Measurements from ENCODE around the gene DEPDC1.
"Not testable (repeated sequence)": the region's sequence is repeated elsewhere in the genome, so short reads cannot be mapped to it uniquely, and the experiment has no call there.

DEPDC1 gene

GRCh38 chr1:68481041-68481440, 15.8 kb downstream of the DEPDC1 start:
- no peak for TF ChIP-seq CTCF (IDR thresholded peaks at IDR 0.05; ENCODE audit: borderline replicate concordance, control extremely low read depth, extremely low read depth, insufficient read depth, missing control alignments)

GRCh38 chr1:68479501-68479900, 17.4 kb downstream of the DEPDC1 start:
- no peak for TF ChIP-seq CTCF (IDR thresholded peaks at IDR 0.05; ENCODE audit: borderline replicate concordance, control extremely low read depth, extremely low read depth, insufficient read depth, missing control alignments)
- in situ Hi-C loops (cut with MboI; ENCODE audit: low sequenced_read_pairs, unreplicated experiment): no loop called here
- no peak for DNase-seq (ENCODE audit: low spot score)

More at GRCh38 chr1:68481041-68481440, 15.8 kb downstream of the DEPDC1 start:
- in situ Hi-C loops (cut with MboI; ENCODE audit: low sequenced_read_pairs, unreplicated experiment): no loop called here
- no peak for DNase-seq (ENCODE audit: low spot score)

GRCh38 chr1:68478662-68479061, 18.2 kb downstream of the DEPDC1 start:
- DNase-seq (ENCODE audit: low spot score): no peak
- TF ChIP-seq CTCF (IDR thresholded peaks at IDR 0.05; ENCODE audit: borderline replicate concordance, control extremely low read depth, extremely low read depth, insufficient read depth, missing control alignments): no peak
- in situ Hi-C loops (cut with MboI; ENCODE audit: low sequenced_read_pairs, unreplicated experiment): no loop called here

GRCh38 chr1:68476626-68477025, 20.3 kb downstream of the DEPDC1 start:
- DNase-seq (ENCODE audit: low spot score); in situ Hi-C loops (cut with MboI; ENCODE audit: low sequenced_read_pairs, unreplicated experiment): not testable (repeated sequence)

GRCh38 chr1:68473060-68473459, 23.8 kb downstream of the DEPDC1 start:
- TF ChIP-seq CTCF (IDR thresholded peaks at IDR 0.05; ENCODE audit: borderline replicate concordance, control extremely low read depth, extremely low read depth, insufficient read depth, missing control alignments): no peak
- in situ Hi-C loops (cut with MboI; ENCODE audit: low sequenced_read_pairs, unreplicated experiment): no loop called here
- no peak for DNase-seq (ENCODE audit: low spot score)

GRCh38 chr1:68470388-68470970, 26.4 kb downstream of the DEPDC1 start:
- peak; percentile 15 for TF ChIP-seq CTCF (IDR thresholded peaks at IDR 0.05; ENCODE audit: borderline replicate concordance, control extremely low read depth, extremely low read depth, insufficient read depth, missing control alignments)
- in situ Hi-C loops (cut with MboI; ENCODE audit: low sequenced_read_pairs, unreplicated experiment): no loop called here

GRCh38 chr1:68464891-68465290, 32.0 kb downstream of the DEPDC1 start:
- TF ChIP-seq CTCF (IDR thresholded peaks at IDR 0.05; ENCODE audit: borderline replicate concordance, control extremely low read depth, extremely low read depth, insufficient read depth, missing control alignments): no peak
- no peak for DNase-seq (ENCODE audit: low spot score)
- in situ Hi-C loops (cut with MboI; ENCODE audit: low sequenced_read_pairs, unreplicated experiment): no loop called here

More at GRCh38 chr1:68470388-68470970, 26.4 kb downstream of the DEPDC1 start:
- DNase-seq (ENCODE audit: low spot score): no peak

Measured in GM13976 (cell line).